ENCODE data around the gene C12orf56.
"Not testable (repeated sequence)": the region's sequence is repeated elsewhere in the genome, so short reads cannot be mapped to it uniquely, and the experiment has no call there.

Gene C12orf56

GRCh38 chr12:64229240-64229639 lies 161.3 kb downstream of the C12orf56 start:
- DNase-seq, result no peak

- no peak for DNase-seq
Measured at GRCh38 chr12:64225626-64226025, 164.9 kb downstream of the C12orf56 start.

- peak; percentile 87 to 90 for DNase-seq
Measured at GRCh38 chr12:64222009-64222765, 168.4 kb downstream of the C12orf56 start, which contains the start of gene KICS2. KICS2 (minus strand) TSS chr12:64222296; CDS start chr12:64222237, 59 bp downstream.

GRCh38 chr12:64221651-64222008 lies 168.9 kb downstream of the C12orf56 start:
- peak in 1 of 2 experiments; percentile 48 for DNase-seq

GRCh38 chr12:64220046-64220445 lies 170.5 kb downstream of the C12orf56 start:
- DNase-seq, result no peak

- no peak for DNase-seq
Measured at GRCh38 chr12:64219145-64219544, 171.4 kb downstream of the C12orf56 start.

- no peak for DNase-seq
Measured at GRCh38 chr12:64218597-64218996, 172.0 kb downstream of the C12orf56 start.

- not testable (repeated sequence) for DNase-seq
Measured at GRCh38 chr12:64217643-64218042, 172.9 kb downstream of the C12orf56 start.

GRCh38 chr12:64216239-64216638 lies 174.3 kb downstream of the C12orf56 start:
- no peak for DNase-seq
